HCT116 (cell line): ENCODE results near the gene EXOSC1. TPM values are rescaled to one million over a fixed set of nuclear protein-coding genes. Genes with fewer than 3 reads are reported as not detected.

Source experiments
- ATAC-seq: fragments of 200-7000 bp; cut with Tn5 transposase; 2 replicates; pipeline ENCODE4 v1.9.1; 2020; ENCODE audit warnings: mild to moderate bottlenecking, moderate library complexity
- BruUV-seq: library from RNA; stranded (reverse); fragments of 400-500 nt; replicated peaks from 2 replicates; lab custom pipeline; 2021; lab: Mats Ljungman, UMichigan
- CTCF ChIA-PET: fragments of 300-600 bp; sonication (Branson Sonifier 250); formaldehyde crosslinking; loops from one replicate; lab custom pipeline; 2021; ENCODE audit warnings: antibody characterized with exemption; lab: Charles Lee
- POLR2A ChIA-PET: fragments of 300-600, 350-600 bp; sonication (Branson Sonifier 250); formaldehyde crosslinking; loops from one replicate; lab custom pipeline; 2021; ENCODE audit warnings: antibody characterized with exemption; lab: Charles Lee
- RAD21 ChIA-PET, 2 experiments: fragments of 300-600 bp; sonication (Branson Sonifier 250); formaldehyde crosslinking; loops; one replicate each; lab custom pipeline; 2023; ENCODE audit warnings: low total read pairs in 2 of 2; ENCODE audit not compliant: uncharacterized antibody in 2 of 2, unreplicated experiment in 2 of 2, low non-redundant PET in 1 of 2; lab: Charles Lee
- DNase-seq: peaks from one replicate; pipeline ENCODE4 v3.0.0-alpha.2; 2010; ENCODE audit warnings: low read depth, low spot score
- H2AFZ ChIP-seq: fragments of 200-600 bp; shearing (Covaris generic), sonication (generic); 2 replicates; pipeline ENCODE4 v1.6.1; 2017; ENCODE audit warnings: low read depth, mixed run types, mixed read lengths, antibody characterized with exemption, low read length; ENCODE audit not compliant: poor library complexity, severe bottlenecking
- H3K27ac ChIP-seq: 2 replicates; pipeline ENCODE4 v1.5.1; 2012; ENCODE audit warnings: low read depth, low read length
- H3K27me3 ChIP-seq: fragments of 200-600 bp; sonication (generic); 2 replicates; pipeline ENCODE4 v1.6.1; 2016; ENCODE audit warnings: mixed run types, low read length, mixed read lengths; ENCODE audit not compliant: insufficient read depth
- H3K36me3 ChIP-seq, 2 experiments: fragments of 200-500 bp in 1 of 2; fragments of 200-600 bp in 1 of 2; sonication (Bioruptor generic) in 1 of 2; sonication (generic) in 1 of 2; 2 replicates each; pipeline versions ENCODE4 v1.5.1 to v1.6.1; 2014 to 2016; ENCODE audit warnings: low read length in 2 of 2, inconsistent platforms in 1 of 2, mixed read lengths in 1 of 2, mixed run types in 1 of 2; ENCODE audit not compliant: insufficient read depth in 2 of 2, control insufficient read depth in 1 of 2
- H3K4me1 ChIP-seq, 2 experiments: fragments of 200-600 bp in 1 of 2; sonication (generic) in 1 of 2; 2 replicates each; pipeline versions ENCODE4 v1.5.1 to v1.6.1; 2012 to 2017; ENCODE audit warnings: low read length in 2 of 2, inconsistent platforms in 1 of 2, mild to moderate bottlenecking in 1 of 2, mixed read lengths in 1 of 2, mixed run types in 1 of 2, moderate library complexity in 1 of 2; ENCODE audit not compliant: insufficient read depth in 2 of 2, control insufficient read depth in 1 of 2
- H3K4me2 ChIP-seq: fragments of 200-600 bp; sonication (generic); 2 replicates; pipeline ENCODE4 v1.6.1; 2017; ENCODE audit warnings: mixed run types, low read length, mixed read lengths
- H3K4me3 ChIP-seq, 2 experiments: fragments of 200-600 bp in 1 of 2; sonication (generic) in 1 of 2; replicated peaks in 1 of 2; 2 replicates each; pipeline ENCODE4 v1.5.1; 2011 to 2016; ENCODE audit warnings: low read length in 2 of 2, control low read depth in 1 of 2, low read depth in 1 of 2, mild to moderate bottlenecking in 1 of 2, mixed read lengths in 1 of 2, mixed run types in 1 of 2
- H3K79me2 ChIP-seq: fragments of 200-600 bp; sonication (generic); 2 replicates; pipeline ENCODE4 v1.6.1; 2017; ENCODE audit warnings: mild to moderate bottlenecking, mixed run types, low read length, moderate library complexity, mixed read lengths; ENCODE audit not compliant: insufficient read depth
- H3K9ac ChIP-seq: fragments of 200-600 bp; sonication (generic); 2 replicates; pipeline ENCODE4 v1.6.1; 2016; ENCODE audit warnings: low read length, mixed read lengths
- H3K9me2 ChIP-seq: fragments of 200-600 bp; sonication (generic), shearing (Covaris generic); 2 replicates; pipeline ENCODE4 v1.6.1; 2017; ENCODE audit warnings: mixed run types, mild to moderate bottlenecking, moderate library complexity; ENCODE audit not compliant: insufficient read depth
- H3K9me3 ChIP-seq, 2 experiments: fragments of 200-500 bp in 1 of 2; fragments of 200-600 bp in 1 of 2; sonication (Bioruptor generic) in 1 of 2; sonication (generic) in 1 of 2; 2 replicates each; pipeline ENCODE4 v1.6.1; 2014 to 2017; ENCODE audit warnings: low read length in 2 of 2, mixed read lengths in 2 of 2, inconsistent platforms in 1 of 2, low read depth in 1 of 2, mild to moderate bottlenecking in 1 of 2, mixed run types in 1 of 2, moderate library complexity in 1 of 2; ENCODE audit not compliant: control insufficient read depth in 1 of 2, insufficient read depth in 1 of 2
- H4K20me1 ChIP-seq: fragments of 200-600 bp; sonication (generic), shearing (Covaris generic); 2 replicates; pipeline ENCODE4 v1.6.1; 2017; ENCODE audit warnings: mixed run types, mild to moderate bottlenecking, moderate library complexity; ENCODE audit not compliant: insufficient read depth
- ATF3 ChIP-seq: IDR thresholded peaks from 2 replicates; pipeline ENCODE4 v1.6.1; 2012
- CBX3 ChIP-seq: IDR thresholded peaks from 2 replicates; pipeline ENCODE4 v1.6.1; 2012; ENCODE audit warnings: low read depth
- CEBPB ChIP-seq: IDR thresholded peaks from 2 replicates; pipeline ENCODE4 v1.6.1; 2012; ENCODE audit warnings: low read depth
- CTCF ChIP-seq, 3 experiments: fragments of 200-600 bp in 1 of 3; sonication (generic) in 1 of 3; IDR thresholded peaks in 2 of 3; conservative IDR thresholded peaks in 1 of 3; 2 replicates each; pipeline ENCODE4 v1.5.1; 2012 to 2017; ENCODE audit warnings: low read depth in 2 of 3, low read length in 2 of 3, antibody characterized with exemption in 1 of 3, borderline replicate concordance in 1 of 3, control low read depth in 1 of 3, mild to moderate bottlenecking in 1 of 3, mixed read lengths in 1 of 3, mixed run types in 1 of 3, moderate library complexity in 1 of 3; ENCODE audit not compliant: insufficient read depth in 1 of 3
- EGR1 ChIP-seq: IDR thresholded peaks from 2 replicates; pipeline ENCODE4 v1.6.1; 2012; ENCODE audit warnings: low read depth
- FOSL1 ChIP-seq: IDR thresholded peaks from 2 replicates; pipeline ENCODE4 v1.6.1; 2012; ENCODE audit warnings: low read depth
- JUND ChIP-seq: IDR thresholded peaks from 2 replicates; pipeline ENCODE4 v1.6.1; 2012
- MAX ChIP-seq: IDR thresholded peaks from 2 replicates; pipeline ENCODE4 v1.6.1; 2012
- POLR2AphosphoS5 ChIP-seq: IDR thresholded peaks from 2 replicates; pipeline ENCODE4 v1.6.1; 2011; ENCODE audit warnings: mild to moderate bottlenecking, low read depth, low read length, moderate library complexity
- RAD21 ChIP-seq: IDR thresholded peaks from 2 replicates; pipeline ENCODE4 v1.6.1; 2012; ENCODE audit warnings: low read depth, mild to moderate bottlenecking
- SIN3A ChIP-seq: IDR thresholded peaks from 2 replicates; pipeline ENCODE4 v1.6.1; 2012; ENCODE audit warnings: low read depth
- SP1 ChIP-seq: IDR thresholded peaks from 2 replicates; pipeline ENCODE4 v1.6.1; 2012; ENCODE audit warnings: low read depth
- SRF ChIP-seq: IDR thresholded peaks from 2 replicates; pipeline ENCODE4 v1.6.1; 2012; ENCODE audit warnings: low read depth
- YY1 ChIP-seq: IDR thresholded peaks from 2 replicates; pipeline ENCODE4 v1.6.1; 2011; ENCODE audit warnings: low read length, low read depth, moderate library complexity, mild to moderate bottlenecking; ENCODE audit not compliant: insufficient replicate concordance; ENCODE audit errors: extremely low read depth
- ZBTB33 ChIP-seq: IDR thresholded peaks from 2 replicates; pipeline ENCODE4 v1.6.1; 2011; ENCODE audit warnings: mild to moderate bottlenecking, low read length, moderate library complexity; ENCODE audit not compliant: insufficient replicate concordance; ENCODE audit errors: extremely low read depth
- ZFX ChIP-seq: fragments of 450-650 bp; IDR thresholded peaks from 2 replicates; pipeline ENCODE4 v1.6.1; 2017
- intact Hi-C: fragments of 100-400 bp; cut with micrococcal nuclease; formaldehyde crosslinking; loops from 2 replicates; pipeline ENCODE4 v1.10.0; 2022
- total RNA-seq: library from RNA; stranded (reverse); gene quantifications from one replicate; pipeline ENCODE4 v1.2.1, GENCODE V29; 2021; ENCODE audit not compliant: unreplicated experiment

The EXOSC1 gene
- total RNA-seq, 1 experiment from 2014 or later, result 38.9 TPM

GRCh38 chr10:97426776-97427570, 18.8 kb downstream of the EXOSC1 start (continued):
- TF ChIP-seq ZBTB33 (no peak), ZFX (no peak), ATF3 (no peak)

GRCh38 chr10:97425964-97426775, 19.6 kb downstream of the EXOSC1 start, which contains the start of gene PGAM1:
Gene PGAM1, plus strand, starts transcription at chr10:97426191. Its CDS starts 117 bp downstream, at chr10:97426308.
- intact Hi-C loops, result loop anchor here (1.0 kb wide), 1 partner anchor 25 kb away; the partner anchor contains the start of gene RRP12
- Histone ChIP-seq H3K9me2 (no peaks in the 10 kb centered on the region), H3K79me2 (peaks cover 56% of the 10 kb centered on the region), H3K9me3 (no peaks in the 10 kb centered on the region), H2AFZ (peak within 1 kb of the TSS; percentile 77), H3K27me3 (no peaks in the 10 kb centered on the region), H3K9ac (peak within 1 kb of the TSS; percentile 100), H3K4me1 (peaks cover 8 to 32% of the 10 kb centered on the region in 2 experiments), H3K36me3 (peaks cover 20 to 33% of the 10 kb centered on the region in 2 experiments), H3K4me3 (peak within 1 kb of the TSS; percentile 87 to 98), H3K4me2 (peak within 1 kb of the TSS; percentile 85), H4K20me1 (peaks cover 14% of the 10 kb centered on the region; the same call in 1 of the 2 replicates), H3K27ac (peak within 1 kb of the TSS; percentile 96)
- ChIA-PET CTCF (no interaction called here), RAD21 (no interaction called here), POLR2A (no interaction called here)
- DNase-seq (peak; percentile 92), ATAC-seq (peak; percentile 89)
- BruUV-seq, result no TSS peak
- TF ChIP-seq ZBTB33 (no peak), MAX (peak; percentile 52; the same call in 1 of the 2 replicates), SIN3A (peak; percentile 70), CEBPB (no peak), POLR2AphosphoS5 (peak; percentile 70), CBX3 (no peak), SP1 (0 out of 2 replicates have a peak, but pooled peaks have one; percentile 35), RAD21 (no peak), ZFX (peak; percentile 79), JUND (no peak), FOSL1 (no peak), CTCF (IDR thresholded peaks at IDR 0.05 in 2 of 3, conservative IDR thresholded peaks at IDR 0.05 in 1 of 3; ENCODE audit: borderline replicate concordance in 1 of 3, insufficient read depth in 1 of 3, low read depth in 2 of 3, low read length in 2 of 3) (peak in 2 of 3 experiments; percentile 45 to 69; a peak in 4 of 6 replicates), YY1 (peak; percentile 43), EGR1 (no peak), SRF (no peak)
